Measurements from ENCODE around the gene RPRD2. TPM values are rescaled to one million over a fixed set of nuclear protein-coding genes. Genes with fewer than 3 reads are reported as not detected.

Gene RPRD2
- total RNA-seq, 1 donor from 2014 or later: 13.5 TPM

- DNase-seq (ENCODE audit: low read depth): no peak
Measured at GRCh38 chr1:150469291-150469690, 105.3 kb downstream of the RPRD2 start.

DNA sequence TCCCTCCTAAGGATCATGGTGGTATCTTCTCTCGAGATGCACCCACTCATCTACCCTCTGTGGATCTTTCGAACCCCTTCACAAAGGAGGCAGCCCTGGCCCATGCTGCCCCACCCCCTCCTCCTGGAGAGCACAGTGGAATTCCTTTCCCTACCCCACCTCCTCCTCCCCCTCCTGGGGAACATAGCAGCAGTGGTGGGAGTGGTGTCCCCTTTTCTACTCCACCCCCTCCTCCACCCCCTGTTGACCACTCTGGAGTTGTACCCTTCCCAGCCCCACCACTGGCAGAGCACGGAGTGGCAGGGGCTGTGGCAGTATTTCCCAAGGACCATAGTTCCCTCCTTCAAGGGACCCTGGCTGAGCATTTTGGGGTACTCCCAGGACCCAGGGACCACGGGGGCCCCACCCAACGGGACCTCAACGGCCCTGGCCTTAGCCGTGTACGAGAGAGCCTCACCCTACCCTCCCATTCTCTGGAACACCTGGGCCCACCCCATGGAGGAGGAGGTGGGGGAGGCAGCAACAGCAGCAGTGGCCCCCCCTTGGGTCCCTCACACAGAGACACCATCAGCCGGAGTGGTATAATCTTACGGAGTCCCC is 108.8 kb downstream of the RPRD2 start:
- DNase-seq (ENCODE audit: low read depth): no peak

- no peak for DNase-seq (ENCODE audit: low read depth)
Measured at GRCh38 chr1:150473659-150474058, 109.7 kb downstream of the RPRD2 start.

GRCh38 chr1:150474869-150475268 is 110.9 kb downstream of the RPRD2 start:
- DNase-seq (ENCODE audit: low read depth): no peak

DNA sequence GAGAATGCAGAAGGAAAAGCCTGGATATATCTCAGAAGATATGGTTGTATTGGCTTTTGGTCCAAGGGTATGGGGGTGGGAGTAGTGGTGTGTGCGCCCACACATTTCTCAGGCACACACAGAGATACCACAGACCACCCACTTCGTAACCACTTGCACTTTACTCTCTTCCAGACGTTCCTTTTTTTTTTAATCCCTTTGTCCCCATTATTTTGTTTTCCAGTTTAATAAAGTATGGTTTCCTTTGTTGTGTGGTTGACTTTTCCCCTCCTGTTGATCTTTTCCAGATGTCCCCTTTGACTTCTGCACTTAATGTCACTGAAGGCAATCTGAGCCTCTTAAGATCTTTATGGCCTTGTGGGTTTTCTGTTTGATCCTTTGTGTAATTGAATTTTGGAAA is 112.8 kb downstream of the RPRD2 start:
- DNase-seq (ENCODE audit: low read depth): no peak

- no peak for DNase-seq (ENCODE audit: low read depth)
Measured at GRCh38 chr1:150477320-150477719, 113.4 kb downstream of the RPRD2 start.

DNA sequence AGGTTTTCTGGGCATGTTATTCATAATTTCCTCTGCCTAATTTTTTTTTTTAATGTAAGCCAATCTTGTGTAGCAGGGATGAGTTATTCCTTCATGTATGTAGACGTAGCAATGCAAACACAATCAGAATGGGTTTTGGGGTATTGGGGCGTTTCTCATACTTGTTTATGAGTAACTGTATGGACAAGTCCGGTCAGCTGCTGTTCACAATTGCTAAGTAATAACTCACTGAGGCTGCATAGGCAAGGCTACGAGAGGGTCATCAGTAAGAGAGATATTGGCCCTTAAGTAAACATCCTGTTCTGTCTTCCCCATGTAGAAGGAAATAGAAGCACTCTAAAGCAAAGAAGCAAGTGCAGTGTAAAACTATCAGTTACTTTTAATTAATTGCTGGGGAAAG is 113.8 kb downstream of the RPRD2 start:
- DNase-seq (ENCODE audit: low read depth): no peak

DNA sequence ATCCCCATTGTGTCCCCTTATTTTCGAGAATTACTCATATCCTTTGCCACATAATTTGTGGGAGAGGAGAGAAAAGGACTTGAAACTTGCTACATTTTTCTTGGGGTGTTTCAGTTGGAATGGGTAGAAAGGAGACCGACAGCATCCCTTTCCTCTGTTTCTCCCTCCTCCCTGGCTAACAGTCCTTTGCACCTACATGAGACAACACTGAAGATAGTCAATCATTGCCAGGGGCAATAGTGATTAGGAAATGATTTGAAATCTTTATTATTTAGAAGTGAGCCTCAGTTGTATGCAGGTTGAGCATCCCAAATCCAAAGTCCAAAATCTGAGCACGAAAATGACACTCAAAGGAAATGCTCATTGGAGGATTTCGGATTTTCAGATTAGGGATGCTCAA is 115.4 kb downstream of the RPRD2 start:
- no peak for DNase-seq (ENCODE audit: low read depth)

- DNase-seq (ENCODE audit: low read depth): no peak
Measured at GRCh38 chr1:150479927-150480352, 116.0 kb downstream of the RPRD2 start.

DNA sequence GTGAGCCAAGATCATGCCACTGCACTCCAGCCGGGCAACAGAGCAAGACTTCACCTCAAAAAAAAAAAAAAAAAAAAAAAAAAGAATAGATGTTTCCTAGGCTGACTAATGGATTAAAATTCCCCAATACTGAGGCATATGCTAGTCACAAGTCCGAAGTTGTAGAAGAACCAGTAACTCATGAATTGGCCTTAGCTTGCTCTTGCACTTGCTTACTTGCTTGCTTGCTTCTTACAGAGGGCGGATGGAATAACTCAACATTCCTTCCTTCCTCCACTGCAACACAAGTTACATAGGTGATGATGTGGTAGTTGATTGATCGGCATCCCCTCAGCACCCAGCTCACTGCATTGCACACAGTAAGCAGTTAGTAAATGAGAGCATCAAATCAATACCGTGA is 120.5 kb downstream of the RPRD2 start:
- DNase-seq (ENCODE audit: low read depth): no peak

DNA sequence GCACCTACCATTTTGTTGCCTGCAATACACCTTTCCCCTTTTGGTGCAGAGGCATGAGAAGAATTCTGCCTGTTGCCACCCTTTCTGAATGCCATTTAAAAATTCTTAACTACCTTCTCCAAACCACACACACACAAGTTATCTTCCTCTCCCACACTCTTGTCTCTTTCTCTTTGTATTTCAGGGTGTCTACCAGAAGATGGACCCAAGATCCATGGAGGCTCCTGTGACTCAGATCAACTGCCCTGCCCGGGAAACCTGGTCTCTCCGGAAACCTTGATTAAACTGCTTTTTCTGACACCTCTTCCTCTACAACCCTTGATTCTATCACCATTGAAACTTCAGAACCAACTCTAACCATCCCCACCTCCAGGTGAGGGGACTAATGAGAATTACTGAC is 120.9 kb downstream of the RPRD2 start:
- peak; percentile 32 for DNase-seq (ENCODE audit: low read depth)

GRCh38 chr1:150486966-150487762 is 123.2 kb downstream of the RPRD2 start, which contains the start of gene TARS2:
Gene TARS2, plus strand, starts transcription at chr1:150487419. Its CDS starts 32 bp downstream, at chr1:150487451.
- DNase-seq (ENCODE audit: low read depth): peak; percentile 99

- no peak for DNase-seq (ENCODE audit: low read depth)
Measured at GRCh38 chr1:150487763-150488115, 123.8 kb downstream of the RPRD2 start.

- no peak for DNase-seq (ENCODE audit: low read depth)
Measured at GRCh38 chr1:150493175-150493574, 129.2 kb downstream of the RPRD2 start.

- no peak for DNase-seq (ENCODE audit: low read depth)
Measured at GRCh38 chr1:150498342-150498741, 134.4 kb downstream of the RPRD2 start.

- DNase-seq (ENCODE audit: low read depth): no peak
Measured at GRCh38 chr1:150505431-150505830, 141.5 kb downstream of the RPRD2 start.

DNA sequence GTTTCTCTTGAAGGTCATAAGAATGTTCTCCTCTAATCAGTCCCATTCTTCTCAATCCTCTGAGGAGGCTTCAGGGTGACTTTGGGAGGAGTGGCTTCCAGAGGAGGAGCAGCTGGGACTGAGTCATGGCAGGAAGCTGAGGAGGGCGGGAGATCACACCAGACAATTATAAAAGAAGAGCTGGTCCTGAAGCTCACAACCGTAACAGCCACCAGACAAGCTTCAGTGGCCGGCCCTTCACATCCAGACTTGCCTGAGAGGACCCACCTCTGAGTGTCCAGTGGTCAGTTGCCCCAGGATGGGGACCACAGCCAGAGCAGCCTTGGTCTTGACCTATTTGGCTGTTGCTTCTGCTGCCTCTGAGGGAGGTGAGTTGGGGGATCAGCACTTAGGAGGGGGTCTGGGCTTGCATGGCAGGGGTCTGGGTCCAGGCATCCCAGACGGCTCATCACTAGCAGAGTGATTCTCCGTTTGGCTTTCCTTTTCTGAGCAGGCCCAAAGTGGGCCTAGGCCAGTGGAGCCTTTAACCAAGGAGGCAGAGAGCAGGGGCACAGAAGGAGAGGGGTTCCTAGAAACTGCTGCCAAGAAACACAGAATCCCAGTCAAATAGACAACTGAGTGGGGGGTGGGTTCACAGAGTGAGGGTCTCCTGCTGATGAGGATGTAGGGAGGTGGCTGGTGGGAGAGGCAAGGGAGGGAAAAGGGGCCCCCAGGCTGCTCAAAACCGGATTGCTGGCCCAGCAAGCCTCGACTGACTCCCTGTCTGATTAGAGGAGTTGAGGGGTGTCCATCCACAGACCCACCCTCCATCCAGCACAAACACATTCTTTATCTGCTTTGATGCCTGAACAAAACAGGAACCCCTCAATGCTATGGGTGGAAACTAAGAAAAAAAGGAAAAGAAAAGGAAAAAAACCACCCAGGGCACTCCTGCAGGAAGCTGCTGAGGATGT is 144.2 kb downstream of the RPRD2 start, which contains the start of gene ECM1:
Gene ECM1 (plus strand): TSS at position 198 of the 953 bp plus-strand sequence. CDS start 101 bp downstream, at position 299.
- DNase-seq (ENCODE audit: low read depth): peak; percentile 84

- DNase-seq (ENCODE audit: low read depth): no peak
Measured at GRCh38 chr1:150508982-150509381, 145.0 kb downstream of the RPRD2 start.

DNA sequence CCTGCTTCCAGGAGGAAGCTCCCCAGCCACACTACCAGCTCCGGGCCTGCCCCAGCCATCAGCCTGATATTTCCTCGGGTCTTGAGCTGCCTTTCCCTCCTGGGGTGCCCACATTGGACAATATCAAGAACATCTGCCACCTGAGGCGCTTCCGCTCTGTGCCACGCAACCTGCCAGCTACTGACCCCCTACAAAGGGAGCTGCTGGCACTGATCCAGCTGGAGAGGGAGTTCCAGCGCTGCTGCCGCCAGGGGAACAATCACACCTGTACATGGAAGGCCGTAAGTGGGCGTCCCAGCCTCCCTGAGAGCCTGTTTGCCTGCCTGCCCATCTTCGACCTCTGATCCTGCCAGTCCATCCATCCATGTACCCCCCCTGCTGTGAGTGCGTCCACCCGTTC is 147.6 kb downstream of the RPRD2 start:
- DNase-seq (ENCODE audit: low read depth): no peak

GRCh38 chr1:150511985-150512660 is 148.2 kb downstream of the RPRD2 start:
- DNase-seq (ENCODE audit: low read depth): no peak

GRCh38 chr1:150512846-150513245 is 148.9 kb downstream of the RPRD2 start:
- no peak for DNase-seq (ENCODE audit: low read depth)

Data from myocyte (in vitro differentiated cells).